GM12878 (cell line): Measurements from ENCODE around the gene RASAL3. TPM values are rescaled to one million over a fixed set of nuclear protein-coding genes. Genes with fewer than 3 reads are reported as not detected.

ENCODE experiments used
- ATF7 ChIP-seq: fragments of 450-650 bp; IDR thresholded peaks from 2 replicates; pipeline ENCODE4 v1.6.1; 2016; ENCODE audit warnings: low read depth, mild to moderate bottlenecking
- BHLHE40 ChIP-seq, 2 experiments: fragments of 450-650 bp in 1 of 2; IDR thresholded peaks; 2 replicates each; pipeline ENCODE4 v1.6.1; 2011 to 2017; ENCODE audit warnings: low read depth in 2 of 2, borderline replicate concordance in 1 of 2, improper control_type of control experiment in 1 of 2, low read length in 1 of 2, mild to moderate bottlenecking in 1 of 2
- BMI1 ChIP-seq: fragments of 450-650 bp; IDR thresholded peaks from 2 replicates; pipeline ENCODE4 v1.6.1; 2016; ENCODE audit warnings: mild to moderate bottlenecking, moderate library complexity, borderline replicate concordance
- CEBPB ChIP-seq, 2 experiments: fragments of 150-350 bp in 1 of 2; IDR thresholded peaks; 2 replicates each; pipeline ENCODE4 v1.6.1; 2012 to 2014; ENCODE audit warnings: low read depth in 2 of 2, low read length in 2 of 2, borderline replicate concordance in 1 of 2, inconsistent platforms in 1 of 2
- CEBPZ ChIP-seq: fragments of 150-350 bp; IDR thresholded peaks from 2 replicates; pipeline ENCODE4 v1.6.1; 2016; ENCODE audit warnings: low read depth, low read length
- CHD4 ChIP-seq: fragments of 200-600 bp; sonication (generic); IDR thresholded peaks from 2 replicates; pipeline ENCODE4 v1.6.1; 2016; ENCODE audit warnings: mild to moderate bottlenecking
- CTCF ChIP-seq, 3 experiments: IDR thresholded peaks in 2 of 3; conservative IDR thresholded peaks in 1 of 3; 2 replicates each; pipeline ENCODE4 v1.5.1; 2011; ENCODE audit warnings: low read depth in 3 of 3, low read length in 3 of 3, mild to moderate bottlenecking in 3 of 3, control low read depth in 2 of 3, moderate library complexity in 2 of 3, inconsistent platforms in 1 of 3, mixed read lengths in 1 of 3; ENCODE audit not compliant: control insufficient read depth in 2 of 3, insufficient read depth in 1 of 3; ENCODE audit errors: extremely low read depth in 1 of 3
- E2F4 ChIP-seq: IDR thresholded peaks from 2 replicates; pipeline ENCODE4 v1.6.1; 2012; ENCODE audit warnings: low read depth, low read length, improper control_type of control experiment
- E2F8 ChIP-seq: fragments of 450-650 bp; IDR thresholded peaks from 2 replicates; pipeline ENCODE4 v1.6.1; 2018; ENCODE audit warnings: mild to moderate bottlenecking, low read depth, moderate library complexity; ENCODE audit not compliant: partially characterized antibody
- ESRRA ChIP-seq: IDR thresholded peaks from 2 replicates; pipeline ENCODE4 v1.6.1; 2012; ENCODE audit warnings: mild to moderate bottlenecking, low read length, improper control_type of control experiment
- KAT2A ChIP-seq: conservative IDR thresholded peaks from 2 replicates; pipeline ENCODE4 v1.6.1; 2011; ENCODE audit warnings: low read depth, low read length; ENCODE audit not compliant: control insufficient read depth
- MLLT1 ChIP-seq: fragments of 450-650 bp; IDR thresholded peaks from 2 replicates; pipeline ENCODE4 v1.6.1; 2016; ENCODE audit warnings: mild to moderate bottlenecking
- MTA3 ChIP-seq: IDR thresholded peaks from 2 replicates; pipeline ENCODE4 v1.6.1; 2012; ENCODE audit warnings: low read length, inconsistent platforms, borderline replicate concordance
- RAD21 ChIP-seq: IDR thresholded peaks from 2 replicates; pipeline ENCODE4 v1.6.1; 2011; ENCODE audit warnings: mild to moderate bottlenecking, low read depth, low read length, moderate library complexity; ENCODE audit not compliant: insufficient read depth
- TBL1XR1 ChIP-seq: IDR thresholded peaks from 2 replicates; pipeline ENCODE4 v1.6.1; 2012; ENCODE audit warnings: low read depth, low read length, improper control_type of control experiment
- ZZZ3 ChIP-seq: IDR thresholded peaks from 2 replicates; pipeline ENCODE4 v1.6.1; 2011; ENCODE audit warnings: low read depth; ENCODE audit not compliant: control insufficient read depth, insufficient read length
- polyA plus RNA-seq, 11 experiments: library from polyadenylated mRNA; depleted of rRNA in 4 of 11; unstranded in 6 of 11; stranded (reverse) in 5 of 11; fragments of >200 nt; fragmentation: Nextera tagmentation in 4 of 11; fragmentation: Illumina TruSeq in 1 of 11; extraction: Ambion mirVana in 4 of 11; extraction: Trizol in 1 of 11; gene quantifications; 1 replicate in 1 of 11; 2 replicates in 10 of 11; pipeline versions ENCODE4 v1.2.1 to v1.2.3, GENCODE V29; 2011 to 2016; ENCODE audit warnings: inconsistent platforms in 2 of 11, missing spikeins in 2 of 11, low read depth in 1 of 11
- total RNA-seq, 4 experiments: library from RNA; depleted of rRNA in 3 of 4; stranded (reverse); fragments of >200 nt in 3 of 4; fragmentation: Illumina TruSeq in 1 of 4; extraction: Trizol in 1 of 4; gene quantifications; 2 replicates each; pipeline versions ENCODE4 v1.2.1 to v1.2.3, GENCODE V29; 2013 to 2021

The RASAL3 gene
- total and polyA plus RNA-seq, 10 of the 15 experiments (the other 5 are each of a cell fraction or from before 2014, with no cell fraction given): 1.7 to 81.3 (median 23.2) TPM

GRCh38 chr19:15418579-15419412, 45.5 kb downstream of the RASAL3 start, which contains the start of gene AKAP8L (continued):
- TF ChIP-seq MLLT1: peak; percentile 81
- TF ChIP-seq CTCF (IDR thresholded peaks at IDR 0.05 in 2 of 3, conservative IDR thresholded peaks at IDR 0.05 in 1 of 3; ENCODE audit: control insufficient read depth in 2 of 3, extremely low read depth in 1 of 3, insufficient read depth in 1 of 3, low read depth in 3 of 3, low read length in 3 of 3): peak; percentile 87 to 93 (median 89)
- TF ChIP-seq RAD21: peak; percentile 77
- no peak for TF ChIP-seq KAT2A
- peak; percentile 47 for TF ChIP-seq ATF7
- TF ChIP-seq CEBPB (IDR thresholded peaks at IDR 0.05; ENCODE audit: borderline replicate concordance in 1 of 2, low read depth in 2 of 2, low read length in 2 of 2): no peak
- no peak for TF ChIP-seq E2F8
- TF ChIP-seq ZZZ3: no peak
- no peak for TF ChIP-seq MTA3
- peak; percentile 9; the same call in 1 of the 2 replicates for TF ChIP-seq E2F4
- TF ChIP-seq BMI1: no peak
- peak; percentile 98 for TF ChIP-seq CEBPZ
- TF ChIP-seq BHLHE40 (IDR thresholded peaks at IDR 0.05; ENCODE audit: borderline replicate concordance in 1 of 2, low read depth in 2 of 2, low read length in 1 of 2): peak; percentile 16 to 57; a peak in 1 of 4 replicates
- TF ChIP-seq ESRRA: no peak; the same call in 1 of the 2 replicates
- no peak for TF ChIP-seq CHD4
- TF ChIP-seq TBL1XR1: peak; percentile 43; the same call in 1 of the 2 replicates
